AG04450 (cell line): ENCODE measurements around the gene RADIL. TPM values are rescaled to one million over a fixed set of nuclear protein-coding genes. Genes with fewer than 3 reads are reported as not detected.

Experiments
- CTCF ChIA-PET: fragments of 300-600, 350-600 bp; formaldehyde crosslinking; extraction: SDS; loops from one replicate; lab custom pipeline; 2022; ENCODE audit warnings: antibody characterized with exemption, inconsistent platforms; lab: Charles Lee
- POLR2A ChIA-PET: fragments of 350-600 bp; formaldehyde crosslinking; extraction: SDS; loops from one replicate; lab custom pipeline; 2021; ENCODE audit warnings: antibody characterized with exemption, inconsistent platforms; lab: Yijun Ruan, JAX
- DNase-seq: peaks from one replicate; pipeline ENCODE4 v3.0.0-alpha.2; 2011; ENCODE audit warnings: low read depth, low spot score
- H3K27ac ChIP-seq: one replicate; pipeline ENCODE4 v1.5.1; 2012; ENCODE audit warnings: low read depth, low read length, control low read depth
- H3K27me3 ChIP-seq: one replicate; pipeline ENCODE4 v1.6.0; 2012; ENCODE audit warnings: low read length; ENCODE audit not compliant: control insufficient read depth, insufficient read depth
- H3K4me3 ChIP-seq: 2 replicates; pipeline ENCODE4 v1.5.1; 2011; ENCODE audit warnings: mild to moderate bottlenecking, low read depth, low read length, control low read depth
- H3K9me3 ChIP-seq: 2 replicates; pipeline ENCODE4 v1.5.1; 2012; ENCODE audit warnings: low read length; ENCODE audit not compliant: control insufficient read depth, insufficient read depth
- polyA plus RNA-seq: library from polyadenylated mRNA; depleted of rRNA; stranded (reverse); fragments of >200 nt; gene quantifications from 2 replicates; pipeline ENCODE4 v1.2.3, GENCODE V29; 2011
- TF ChIP-seq, protein P1 (sequence below): IDR thresholded peaks from 2 replicates; pipeline ENCODE4 v1.5.1; 2011; ENCODE audit warnings: low read depth, low read length, control low read depth, inconsistent platforms

RADIL gene
- polyA plus RNA-seq, 1 experiment: 0.07 TPM

DNA sequence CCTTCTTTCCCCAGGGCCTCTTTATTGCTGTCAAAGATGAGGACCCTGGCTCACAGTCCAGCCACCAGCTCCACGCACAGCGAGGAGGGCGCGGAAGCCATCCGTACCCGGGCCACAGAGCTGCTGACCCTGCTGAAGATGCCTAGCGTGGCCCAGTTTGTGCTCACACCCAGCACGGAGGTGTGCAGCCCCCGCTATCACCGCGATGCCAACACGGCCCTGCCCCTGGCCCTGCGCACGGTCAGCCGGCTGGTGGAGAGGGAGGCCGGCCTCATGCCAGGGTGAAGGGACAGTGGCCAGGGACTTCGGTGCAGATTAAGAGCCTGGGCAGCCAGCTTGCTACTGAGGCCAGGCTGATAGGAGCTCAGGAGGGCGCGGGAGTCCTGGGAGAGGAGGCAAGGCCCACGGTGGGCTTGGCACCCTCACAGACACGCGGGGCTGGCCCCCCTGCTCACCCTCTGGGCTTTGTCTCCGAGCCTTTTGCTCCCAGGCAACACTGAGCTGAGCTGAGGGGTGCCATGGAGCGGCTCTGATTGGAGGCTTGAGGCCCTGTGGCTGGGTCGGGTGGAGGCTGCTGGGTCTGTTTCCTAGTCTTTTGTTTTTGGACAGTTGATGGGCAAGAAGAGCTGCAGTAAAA, 92.3 kb downstream of the RADIL start:
- TF ChIP-seq, protein P1, sequence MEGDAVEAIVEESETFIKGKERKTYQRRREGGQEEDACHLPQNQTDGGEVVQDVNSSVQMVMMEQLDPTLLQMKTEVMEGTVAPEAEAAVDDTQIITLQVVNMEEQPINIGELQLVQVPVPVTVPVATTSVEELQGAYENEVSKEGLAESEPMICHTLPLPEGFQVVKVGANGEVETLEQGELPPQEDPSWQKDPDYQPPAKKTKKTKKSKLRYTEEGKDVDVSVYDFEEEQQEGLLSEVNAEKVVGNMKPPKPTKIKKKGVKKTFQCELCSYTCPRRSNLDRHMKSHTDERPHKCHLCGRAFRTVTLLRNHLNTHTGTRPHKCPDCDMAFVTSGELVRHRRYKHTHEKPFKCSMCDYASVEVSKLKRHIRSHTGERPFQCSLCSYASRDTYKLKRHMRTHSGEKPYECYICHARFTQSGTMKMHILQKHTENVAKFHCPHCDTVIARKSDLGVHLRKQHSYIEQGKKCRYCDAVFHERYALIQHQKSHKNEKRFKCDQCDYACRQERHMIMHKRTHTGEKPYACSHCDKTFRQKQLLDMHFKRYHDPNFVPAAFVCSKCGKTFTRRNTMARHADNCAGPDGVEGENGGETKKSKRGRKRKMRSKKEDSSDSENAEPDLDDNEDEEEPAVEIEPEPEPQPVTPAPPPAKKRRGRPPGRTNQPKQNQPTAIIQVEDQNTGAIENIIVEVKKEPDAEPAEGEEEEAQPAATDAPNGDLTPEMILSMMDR: no peak
- no peak overlapping the region for H3K27ac ChIP-seq
- ChIA-PET POLR2A (interaction anchor here (1.0 kb wide), 1 partner anchor 16 kb away, joined by 6 read pairs; the partner anchor contains the start of gene AP5Z1), CTCF (interaction anchor here (0.5 to 1.8 kb wide), 6 partner anchors 13 to 291 kb away, joined by 3 to 9 read pairs (median 4); no protein-coding TSS in a partner anchor)
- H3K4me3 ChIP-seq: no peak overlapping the region
- no peak for DNase-seq
- no peaks in the 10 kb centered on the region for H3K27me3 ChIP-seq
- peaks cover 18% of the 10 kb centered on the region; the same call in 1 of the 2 replicates for H3K9me3 ChIP-seq

DNA sequence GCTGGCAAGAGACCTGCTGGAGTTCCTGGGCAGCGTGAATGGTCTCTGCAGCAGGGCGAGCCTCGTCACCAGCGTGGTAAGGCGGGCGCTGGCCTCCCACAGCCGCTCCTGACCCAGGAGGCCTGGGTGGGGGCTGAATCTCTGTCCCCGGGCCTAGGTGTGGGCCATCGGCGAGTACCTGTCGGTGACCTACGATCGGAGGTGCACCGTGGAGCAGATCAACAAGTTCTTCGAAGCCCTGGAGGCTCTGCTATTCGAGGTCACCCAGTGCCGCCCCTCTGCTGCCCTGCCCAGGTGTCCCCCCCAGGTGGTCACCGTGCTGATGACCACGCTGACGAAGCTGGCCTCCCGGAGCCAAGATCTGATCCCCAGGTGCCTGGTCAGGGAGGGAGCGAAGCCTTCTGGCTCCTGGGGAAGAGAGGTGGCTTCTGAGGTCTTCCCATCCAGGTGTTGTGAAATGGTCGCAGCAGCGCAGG, 93.0 kb downstream of the RADIL start:
- no peak overlapping the region for H3K4me3 ChIP-seq
- CTCF ChIA-PET: interaction anchor here (0.7 kb wide), 1 partner anchor 66 kb away, joined by 3 read pairs; no protein-coding TSS in a partner anchor
- H3K9me3 ChIP-seq: peaks cover 18% of the 10 kb centered on the region; the same call in 1 of the 2 replicates
- H3K27ac ChIP-seq: no peak overlapping the region
- TF ChIP-seq, protein P1: no peak
- no peak for DNase-seq
- POLR2A ChIA-PET: interaction anchor here (1.0 kb wide), 1 partner anchor 15 kb away, joined by 6 read pairs; the partner anchor contains the start of gene AP5Z1
- H3K27me3 ChIP-seq: no peaks in the 10 kb centered on the region

DNA sequence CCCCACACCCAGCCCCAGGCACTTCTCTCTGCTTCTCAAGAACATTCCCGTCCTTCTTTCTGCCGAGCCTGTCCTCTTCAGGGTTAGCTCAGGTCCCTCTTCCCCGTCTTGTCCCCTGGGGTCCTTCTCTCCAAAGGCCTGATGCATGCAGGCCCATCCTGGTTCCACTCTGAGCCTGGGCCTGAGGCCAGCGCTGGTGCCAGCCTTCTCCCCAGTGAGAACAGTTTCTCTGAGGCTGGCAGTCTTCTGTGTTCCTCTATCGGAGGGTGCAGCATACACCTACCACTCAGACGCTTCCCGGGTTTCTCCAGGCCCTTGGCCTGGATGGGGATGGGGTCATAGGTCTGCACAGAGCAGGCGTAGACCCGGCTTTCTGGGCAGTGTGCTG, 93.4 kb downstream of the RADIL start:
- Histone ChIP-seq H3K27me3 (no peaks in the 10 kb centered on the region), H3K27ac (no peak overlapping the region), H3K9me3 (peaks cover 18% of the 10 kb centered on the region; the same call in 1 of the 2 replicates), H3K4me3 (no peak overlapping the region)
- POLR2A ChIA-PET: interaction anchor here (0.6 kb wide), 1 partner anchor 62 kb away, joined by 3 read pairs; no protein-coding TSS in a partner anchor
- DNase-seq: no peak
- CTCF ChIA-PET: interaction anchor here (0.7 kb wide), 1 partner anchor 65 kb away, joined by 3 read pairs; no protein-coding TSS in a partner anchor
- TF ChIP-seq, protein P1: no peak

DNA sequence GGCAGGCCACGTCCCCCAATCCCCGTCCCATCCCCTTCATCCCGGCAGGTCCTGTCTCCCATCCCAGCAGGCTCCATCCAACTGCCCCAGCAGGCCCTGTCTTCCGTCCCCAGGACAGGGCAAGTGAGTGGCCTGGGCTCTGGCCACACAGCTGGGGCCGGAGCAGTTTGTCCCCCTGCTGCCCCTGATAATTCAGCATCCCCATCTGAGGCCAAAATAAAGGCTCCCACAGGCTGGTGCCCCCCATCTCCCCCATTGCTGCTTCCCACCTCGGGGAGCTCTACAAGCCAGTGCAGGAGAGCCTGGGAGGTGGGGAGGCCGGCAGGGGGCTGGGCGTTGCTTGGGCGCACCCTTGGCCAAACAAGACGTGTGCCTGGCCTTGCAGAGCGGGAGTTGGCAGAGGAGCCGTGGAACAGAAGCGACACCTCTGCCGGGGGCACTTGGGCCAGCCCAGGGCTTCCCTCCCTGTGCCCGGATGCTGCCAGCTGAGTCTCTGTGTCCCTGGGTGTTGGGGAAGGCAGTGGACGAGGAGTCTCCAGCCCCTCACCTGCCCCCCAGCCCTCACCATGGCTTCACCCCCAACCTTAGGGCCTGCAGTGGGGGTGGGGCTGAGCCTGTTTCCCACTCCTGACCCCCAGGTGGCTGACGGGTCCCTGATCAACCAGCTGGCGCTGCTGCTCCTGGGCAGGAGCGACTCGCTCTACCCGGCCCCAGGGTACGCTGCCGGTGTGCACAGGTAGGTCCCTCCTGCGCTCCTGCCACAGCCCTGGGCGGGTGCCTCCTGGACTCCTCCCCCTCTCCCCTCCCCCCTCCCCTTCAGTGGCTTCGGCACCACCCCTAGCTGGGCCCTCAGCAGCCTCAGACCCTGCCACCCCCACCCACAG, 94.1 kb downstream of the RADIL start:
- no peak for DNase-seq
- TF ChIP-seq, protein P1: no peak
- no peak overlapping the region for H3K27ac ChIP-seq
- peaks cover 18% of the 10 kb centered on the region; the same call in 1 of the 2 replicates for H3K9me3 ChIP-seq
- CTCF ChIA-PET: no interaction called here
- no peak overlapping the region for H3K4me3 ChIP-seq
- POLR2A ChIA-PET: interaction anchor here (0.6 kb wide), 1 partner anchor 61 kb away, joined by 3 read pairs; no protein-coding TSS in a partner anchor
- H3K27me3 ChIP-seq: no peaks in the 10 kb centered on the region
